B cell (primary cell): ENCODE measurements around the gene SMIM41. TPM values are rescaled to one million over a fixed set of nuclear protein-coding genes. Genes with fewer than 3 reads are reported as not detected.

ENCODE experiments used
- ATAC-seq: fragments of 200-7000 bp; cut with Tn5 transposase; one replicate; pipeline ENCODE4 v1.10.0; 2021; ENCODE audit warnings: low read depth, mild to moderate bottlenecking, moderate number of reproducible peaks, moderate library complexity
- CTCF ChIA-PET: fragments of 350-600 bp; sonication (Branson Sonifier 250); formaldehyde crosslinking; loops from one replicate; lab custom pipeline; 2021; ENCODE audit warnings: antibody characterized with exemption, inconsistent platforms; lab: Charles Lee
- POLR2A ChIA-PET: fragments of 350-600 bp; sonication (Branson Sonifier 250); formaldehyde crosslinking; loops from one replicate; lab custom pipeline; 2021; ENCODE audit warnings: antibody characterized with exemption; lab: Charles Lee
- DNase-seq: peaks from one replicate; pipeline ENCODE4 v3.0.0; 2013
- H2AFZ ChIP-seq: 2 replicates; pipeline ENCODE4 v1.6.1; 2012; ENCODE audit warnings: mild to moderate bottlenecking, low read depth, low read length; ENCODE audit not compliant: insufficient read depth, poor library complexity, severe bottlenecking
- H3K27ac ChIP-seq, 2 donors: 1 replicate in 1 of 2; 2 replicates in 1 of 2; pipeline ENCODE4 v1.5.1; 2012 to 2013; ENCODE audit warnings: low read length in 2 of 2, mild to moderate bottlenecking in 2 of 2, moderate library complexity in 1 of 2
- H3K27me3 ChIP-seq, 4 experiments: fragments of 200-600 bp in 1 of 4; sonication (generic) in 1 of 4; replicated peaks in 1 of 4; 1 replicate in 2 of 4; 2 replicates in 2 of 4; pipeline versions ENCODE4 v1.6.1 to v1.7.0; 2013 to 2016; ENCODE audit warnings: low read length in 3 of 4, mild to moderate bottlenecking in 2 of 4, mixed read lengths in 1 of 4, moderate library complexity in 1 of 4; ENCODE audit not compliant: insufficient read depth in 4 of 4, control insufficient read depth in 3 of 4; ENCODE audit errors: control extremely low read depth in 1 of 4
- H3K36me3 ChIP-seq, 2 experiments: replicated peaks in 1 of 2; 1 replicate in 1 of 2; 2 replicates in 1 of 2; pipeline versions ENCODE4 v1.6.1 to v1.7.1; 2013; ENCODE audit warnings: low read length in 1 of 2; ENCODE audit not compliant: insufficient read depth in 2 of 2, control insufficient read depth in 1 of 2; ENCODE audit errors: control extremely low read depth in 1 of 2, extremely low read depth in 1 of 2
- H3K4me1 ChIP-seq, 2 donors: fragments of 200-600 bp in 1 of 2; sonication (generic) in 1 of 2; 1 replicate in 1 of 2; 2 replicates in 1 of 2; pipeline versions ENCODE4 v1.5.1 to v1.6.1; 2013 to 2017; ENCODE audit warnings: low read length in 2 of 2; ENCODE audit not compliant: control insufficient read depth in 2 of 2, insufficient read depth in 2 of 2
- H3K4me2 ChIP-seq: replicated peaks from 2 replicates; pipeline ENCODE3; 2012; ENCODE audit warnings: mild to moderate bottlenecking, low read depth, low read length; ENCODE audit not compliant: poor library complexity, severe bottlenecking
- H3K4me3 ChIP-seq, 5 experiments: fragments of 200-600 bp in 1 of 5; sonication (generic) in 1 of 5; 1 replicate in 3 of 5; 2 replicates in 2 of 5; pipeline versions ENCODE4 v1.5.1 to v1.7.0; 2011 to 2016; ENCODE audit warnings: low read length in 4 of 5, mild to moderate bottlenecking in 4 of 5, low read depth in 2 of 5, control low read depth in 1 of 5, moderate library complexity in 1 of 5; ENCODE audit not compliant: insufficient read depth in 1 of 5; ENCODE audit errors: control extremely low read depth in 1 of 5, extremely low read depth in 1 of 5
- H3K79me2 ChIP-seq: fragments of 200-600 bp; sonication (generic); one replicate; pipeline ENCODE4 v1.6.0; 2016; ENCODE audit warnings: low read length; ENCODE audit not compliant: control insufficient read depth, insufficient read depth
- H3K9ac ChIP-seq: fragments of 200-600 bp; sonication (generic); 2 replicates; pipeline ENCODE4 v1.6.1; 2017; ENCODE audit warnings: mild to moderate bottlenecking, low read length, moderate library complexity
- H3K9me3 ChIP-seq, 3 donors: one replicate each; pipeline versions ENCODE4 v1.6.1 to v1.7.1; 2013; ENCODE audit warnings: low read length in 2 of 3; ENCODE audit not compliant: control insufficient read depth in 2 of 3, insufficient read depth in 1 of 3; ENCODE audit errors: control extremely low read depth in 1 of 3
- H4K20me1 ChIP-seq: 2 replicates; pipeline ENCODE4 v1.6.0; 2012; ENCODE audit warnings: mild to moderate bottlenecking, low read length; ENCODE audit not compliant: insufficient read depth, control insufficient read depth, poor library complexity, severe bottlenecking
- H3K27ac Mint-ChIP-seq: one replicate; pipeline ENCODE4 v1.8.0; 2021; ENCODE audit warnings: mixed read lengths
- H3K27me3 Mint-ChIP-seq: one replicate; pipeline ENCODE4 v1.8.0; 2021; ENCODE audit warnings: mixed read lengths
- H3K4me1 Mint-ChIP-seq: one replicate; pipeline ENCODE4 v1.8.0; 2021; ENCODE audit warnings: mixed read lengths
- H3K4me3 Mint-ChIP-seq: one replicate; pipeline ENCODE4 v1.8.0; 2021; ENCODE audit warnings: mixed read lengths
- H3K9me3 Mint-ChIP-seq: one replicate; pipeline ENCODE4 v1.8.0; 2022; ENCODE audit warnings: mixed read lengths; ENCODE audit not compliant: insufficient read depth
- EZH2 ChIP-seq: IDR thresholded peaks from 2 replicates; pipeline ENCODE4 v1.6.1; 2012; ENCODE audit warnings: borderline replicate concordance, low read depth, mild to moderate bottlenecking, moderate library complexity, low read length; ENCODE audit not compliant: insufficient read depth, poor library complexity, severe bottlenecking
- WGBS: methylation state at CpG from one replicate; pipeline ENCODE4 v1.1.5; 2013; ENCODE audit warnings: missing lambda C conversion rate; ENCODE audit not compliant: insufficient coverage; 5-methylcytosine and 5-hydroxymethylcytosine counted together
- intact Hi-C: fragments of 100-400 bp; cut with micrococcal nuclease; formaldehyde crosslinking; loops from one replicate; pipeline ENCODE4 v1.10.0; 2022
- polyA plus RNA-seq: library from polyadenylated mRNA; depleted of rRNA; stranded (reverse); fragments of >200 nt; gene quantifications from 2 replicates; pipeline ENCODE4 v1.2.3, GENCODE V29; 2012
- total RNA-seq, 2 donors: library from RNA; stranded (reverse); fragments of 120-200 nt in 1 of 2; gene quantifications; 1 replicate in 1 of 2; 2 replicates in 1 of 2; pipeline versions ENCODE4 v1.2.3 to v1.2.4, GENCODE V29; 2013 to 2022
- TF ChIP-seq, protein P1 (sequence below): fragments of 200-600 bp; IDR thresholded peaks from one replicate; pipeline ENCODE4 v1.8.0; 2022; ENCODE audit warnings: antibody characterized with exemption, mild to moderate bottlenecking

Gene SMIM41
- total and polyA plus RNA-seq, 2 donors (not counting 1 experiment from before 2014, with no cell fraction given): 0.12 TPM; not detected in 1

DNA sequence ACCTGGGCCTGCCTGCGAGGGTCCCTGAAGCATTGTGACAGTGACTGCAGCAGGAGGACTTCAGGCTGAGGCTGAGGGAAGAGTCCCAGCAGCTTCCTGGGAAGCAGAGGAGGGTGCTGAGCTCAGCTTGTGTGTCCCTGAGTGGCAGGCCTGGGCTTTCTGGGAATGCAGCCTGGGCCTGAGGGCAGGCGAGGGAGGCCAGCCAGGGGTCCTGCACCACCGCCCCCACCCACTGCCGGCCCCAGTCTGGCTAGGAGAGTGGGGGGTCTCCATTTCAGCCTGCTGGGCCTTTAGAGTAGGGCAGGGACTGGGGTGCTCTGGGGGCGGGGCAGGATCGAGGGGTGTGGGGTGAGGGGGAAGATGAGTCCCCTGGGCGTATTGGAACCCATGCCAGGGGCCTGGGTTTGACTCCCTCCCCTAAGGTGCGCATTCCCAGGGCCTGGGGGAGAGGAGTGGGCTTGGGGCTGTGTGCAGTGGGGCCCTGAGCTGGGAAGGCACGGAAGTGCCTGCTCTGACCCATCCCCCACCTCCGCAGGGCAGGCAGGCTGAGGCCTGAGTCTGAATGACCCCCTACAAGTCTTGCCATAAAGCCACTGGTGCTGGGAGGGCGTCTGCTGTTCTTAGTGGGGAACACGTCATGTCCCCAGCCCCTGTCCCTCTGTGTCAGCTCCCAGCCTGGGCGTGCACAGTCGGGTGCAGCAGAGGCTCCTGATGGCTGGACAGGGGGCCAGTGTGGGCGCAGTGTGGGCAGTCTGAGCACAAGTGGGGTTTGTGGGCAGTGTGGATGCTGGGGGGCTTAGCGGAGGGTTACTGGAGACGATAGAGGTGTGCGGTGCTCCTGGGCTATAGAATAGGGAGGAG lies 66.0 kb downstream of the SMIM41 start:
- intact Hi-C loops: no loop called here
- Mint-ChIP-seq H3K27me3 (peaks cover 5% of the 10 kb centered on the region), H3K9me3 (no peaks in the 10 kb centered on the region), H3K27ac (no peak overlapping the region), H3K4me3 (no peak overlapping the region), H3K4me1 (no peaks in the 10 kb centered on the region)
- Histone ChIP-seq H3K9ac (no peak overlapping the region), H3K27me3 (no peaks in the 10 kb centered on the region), H3K4me1 (no peaks in the 10 kb centered on the region), H3K4me3 (no peak overlapping the region), H3K79me2 (no peaks in the 10 kb centered on the region), H4K20me1 (no peaks in the 10 kb centered on the region), H3K9me3 (no peaks in the 10 kb centered on the region), H3K27ac (no peak overlapping the region), H2AFZ (no peak overlapping the region), H3K36me3 (no peaks in the 10 kb centered on the region), H3K4me2 (no peak overlapping the region)
- DNase-seq (no peak), ATAC-seq (no peak)
- ChIA-PET CTCF (interaction anchor here (0.5 kb wide), 1 partner anchor 738 kb away, joined by 3 read pairs; no protein-coding TSS in a partner anchor), POLR2A (no interaction called here)
- TF ChIP-seq EZH2: no peak
- TF ChIP-seq, protein P1, sequence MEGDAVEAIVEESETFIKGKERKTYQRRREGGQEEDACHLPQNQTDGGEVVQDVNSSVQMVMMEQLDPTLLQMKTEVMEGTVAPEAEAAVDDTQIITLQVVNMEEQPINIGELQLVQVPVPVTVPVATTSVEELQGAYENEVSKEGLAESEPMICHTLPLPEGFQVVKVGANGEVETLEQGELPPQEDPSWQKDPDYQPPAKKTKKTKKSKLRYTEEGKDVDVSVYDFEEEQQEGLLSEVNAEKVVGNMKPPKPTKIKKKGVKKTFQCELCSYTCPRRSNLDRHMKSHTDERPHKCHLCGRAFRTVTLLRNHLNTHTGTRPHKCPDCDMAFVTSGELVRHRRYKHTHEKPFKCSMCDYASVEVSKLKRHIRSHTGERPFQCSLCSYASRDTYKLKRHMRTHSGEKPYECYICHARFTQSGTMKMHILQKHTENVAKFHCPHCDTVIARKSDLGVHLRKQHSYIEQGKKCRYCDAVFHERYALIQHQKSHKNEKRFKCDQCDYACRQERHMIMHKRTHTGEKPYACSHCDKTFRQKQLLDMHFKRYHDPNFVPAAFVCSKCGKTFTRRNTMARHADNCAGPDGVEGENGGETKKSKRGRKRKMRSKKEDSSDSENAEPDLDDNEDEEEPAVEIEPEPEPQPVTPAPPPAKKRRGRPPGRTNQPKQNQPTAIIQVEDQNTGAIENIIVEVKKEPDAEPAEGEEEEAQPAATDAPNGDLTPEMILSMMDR: no peak
- WGBS: 94% methylated on average over 16 of the region's 18 CpGs

GRCh38 chr12:52146089-52146821 lies 66.8 kb downstream of the SMIM41 start:
- no peaks in the 10 kb centered on the region for H3K9me3 ChIP-seq
- no peak for TF ChIP-seq EZH2
- no peaks in the 10 kb centered on the region for H3K36me3 ChIP-seq
- DNase-seq (no peak), ATAC-seq (no peak)
- Mint-ChIP-seq H3K4me1 (peaks cover under 1% of the 10 kb centered on the region), H3K9me3 (no peaks in the 10 kb centered on the region), H3K4me3 (no peak overlapping the region), H3K27me3 (peaks cover 7% of the 10 kb centered on the region), H3K27ac (no peak overlapping the region)
- no peak overlapping the region for H3K4me2 ChIP-seq
- ChIA-PET POLR2A (no interaction called here), CTCF (no interaction called here)
- intact Hi-C loops: no loop called here
- H4K20me1 ChIP-seq: no peaks in the 10 kb centered on the region
- H3K9ac ChIP-seq: no peak overlapping the region
- no peaks in the 10 kb centered on the region for H3K4me1 ChIP-seq
- no peak overlapping the region for H3K4me3 ChIP-seq
- H3K79me2 ChIP-seq: no peaks in the 10 kb centered on the region
- WGBS: 89% methylated on average over 8 of the region's 8 CpGs
- no peak overlapping the region for H3K27ac ChIP-seq
- no peak overlapping the region for H2AFZ ChIP-seq
- peaks cover 0 to 1% (median 0%) of the 10 kb centered on the region in 4 experiments for H3K27me3 ChIP-seq
